WTC11 (cell line): ENCODE results near the gene LOXL1. TPM values are rescaled to one million over a fixed set of nuclear protein-coding genes. Genes with fewer than 3 reads are reported as not detected.

ENCODE experiments used
- ATAC-seq: fragments of 200-7000 bp; cut with Tn5 transposase; 2 replicates; pipeline ENCODE4 v1.10.0; 2021; ENCODE audit warnings: mild to moderate bottlenecking, moderate library complexity
- CTCF ChIA-PET: fragments of 300-600 bp; sonication (Branson Sonifier 250); formaldehyde crosslinking; loops from one replicate; lab custom pipeline; 2021; ENCODE audit warnings: antibody characterized with exemption; lab: Charles Lee
- POLR2A ChIA-PET: fragments of 350-600 bp; sonication (Branson Sonifier 250); formaldehyde crosslinking; loops from one replicate; lab custom pipeline; 2021; ENCODE audit warnings: antibody characterized with exemption; lab: Charles Lee
- DNase-seq: peaks from one replicate; pipeline ENCODE4 v3.0.0; 2021; ENCODE audit warnings: low spot score
- H3K27ac Mint-ChIP-seq: 2 replicates; pipeline ENCODE4 v1.8.0; 2021; ENCODE audit warnings: mixed read lengths
- H3K27me3 Mint-ChIP-seq: 2 replicates; pipeline ENCODE4 v1.8.0; 2021; ENCODE audit warnings: low read depth, mild to moderate bottlenecking, moderate library complexity, mixed read lengths
- H3K36me3 Mint-ChIP-seq: 2 replicates; pipeline ENCODE4 v1.8.0; 2021; ENCODE audit warnings: mixed read lengths
- H3K4me1 Mint-ChIP-seq: 2 replicates; pipeline ENCODE4 v1.8.0; 2022; ENCODE audit warnings: mixed read lengths
- H3K4me3 Mint-ChIP-seq: 2 replicates; pipeline ENCODE4 v1.8.0; 2021; ENCODE audit warnings: mild to moderate bottlenecking, moderate library complexity, mixed read lengths
- H3K9me3 Mint-ChIP-seq: 2 replicates; pipeline ENCODE4 v1.8.0; 2021; ENCODE audit warnings: mixed read lengths
- ARID4B ChIP-seq: sonication (generic); formaldehyde crosslinking; IDR thresholded peaks from 2 replicates; pipeline ENCODE4 v1.8.0; 2023; ENCODE audit warnings: missing genetic modification reagents, mild to moderate bottlenecking, borderline replicate concordance
- E2F5 ChIP-seq: sonication (generic); formaldehyde crosslinking; IDR thresholded peaks from 2 replicates; pipeline ENCODE4 v1.8.1; 2022; ENCODE audit warnings: mild to moderate bottlenecking, moderate library complexity, missing genetic modification reagents
- EMX1 ChIP-seq: fragments of 250-450 bp; sonication (Bioruptor Pico); IDR thresholded peaks from 2 replicates; pipeline ENCODE4 v1.8.0; 2021; ENCODE audit warnings: mild to moderate bottlenecking
- ETV6 ChIP-seq: sonication (generic); formaldehyde crosslinking; IDR thresholded peaks from 2 replicates; pipeline ENCODE4 v1.8.1; 2022; ENCODE audit warnings: mild to moderate bottlenecking, missing genetic modification reagents
- GRHL2 ChIP-seq: fragments of 250-450 bp; sonication (Bioruptor Pico); IDR thresholded peaks from 2 replicates; pipeline ENCODE4 v1.8.0; 2022; ENCODE audit warnings: mild to moderate bottlenecking, moderate library complexity; ENCODE audit not compliant: insufficient replicate concordance, severe bottlenecking
- HMGXB4 ChIP-seq: sonication (generic); formaldehyde crosslinking; IDR thresholded peaks from 2 replicates; pipeline ENCODE4 v1.8.1; 2023; ENCODE audit warnings: mild to moderate bottlenecking, moderate library complexity, missing genetic modification reagents
- NFATC4 ChIP-seq: fragments of 250-450 bp; sonication (Bioruptor Pico); IDR thresholded peaks from 2 replicates; pipeline ENCODE4 v1.9.0; 2021; ENCODE audit warnings: mild to moderate bottlenecking
- NFYB ChIP-seq: sonication (generic); formaldehyde crosslinking; conservative IDR thresholded peaks from 2 replicates; pipeline ENCODE4 v1.8.0; 2022; ENCODE audit warnings: low read depth, missing genetic modification reagents
- PRDM15 ChIP-seq: sonication (generic); formaldehyde crosslinking; IDR thresholded peaks from 2 replicates; pipeline ENCODE4 v1.8.0; 2022; ENCODE audit warnings: missing genetic modification reagents
- PRRX2 ChIP-seq: fragments of 250-450 bp; sonication (Bioruptor Pico); IDR thresholded peaks from 2 replicates; pipeline ENCODE4 v1.8.0; 2021; ENCODE audit warnings: mild to moderate bottlenecking
- TCF7 ChIP-seq: sonication (generic); formaldehyde crosslinking; IDR thresholded peaks from 2 replicates; pipeline ENCODE4 v1.8.0; 2022; ENCODE audit warnings: mild to moderate bottlenecking, low read depth, missing genetic modification reagents, moderate library complexity
- ZNF138 ChIP-seq: sonication (generic); formaldehyde crosslinking; conservative IDR thresholded peaks from 2 replicates; pipeline ENCODE4 v1.8.1; 2022; ENCODE audit warnings: mild to moderate bottlenecking, moderate library complexity, missing genetic modification reagents
- ZNF263 ChIP-seq: sonication (generic); formaldehyde crosslinking; IDR thresholded peaks from 2 replicates; pipeline ENCODE4 v1.8.1; 2022; ENCODE audit warnings: low read depth, mild to moderate bottlenecking, moderate library complexity, missing genetic modification reagents
- ZNF317 ChIP-seq: sonication (generic); formaldehyde crosslinking; IDR thresholded peaks from 2 replicates; pipeline ENCODE4 v1.8.1; 2023; ENCODE audit warnings: low read depth, mild to moderate bottlenecking, moderate library complexity, missing genetic modification reagents, borderline replicate concordance
- ZNF396 ChIP-seq: fragments of 250-450 bp; sonication (Bioruptor Pico); IDR thresholded peaks from 2 replicates; pipeline ENCODE4 v1.8.0; 2021; ENCODE audit warnings: mild to moderate bottlenecking, moderate library complexity, borderline replicate concordance
- total RNA-seq: library from RNA; stranded (reverse); gene quantifications from 3 replicates; pipeline ENCODE4 v1.2.3, GENCODE V29; 2021

Gene LOXL1
- total RNA-seq, 1 experiment from 2014 or later: 10.6 TPM

- Mint-ChIP-seq H3K9me3 (no peaks in the 10 kb centered on the region), H3K4me3 (peak overlapping the region; percentile 68), H3K4me1 (peaks cover 39% of the 10 kb centered on the region), H3K27ac (no peak overlapping the region), H3K27me3 (peaks cover 11% of the 10 kb centered on the region), H3K36me3 (no peaks in the 10 kb centered on the region)
- DNase-seq (no peak), ATAC-seq (no peak)
- ChIA-PET CTCF (interaction anchor here (0.6 to 5.2 kb wide), 33 partner anchors 8 to 492 kb away, joined by 3 to 61 read pairs (median 6); partner anchors contain the start of genes INSYN1, PML, STOML1 and TBC1D21), POLR2A (interaction anchor here (0.6 kb wide), 1 partner anchor 776 kb away, joined by 4 read pairs; no protein-coding TSS in a partner anchor)
- TF ChIP-seq ZNF138 (CRISPR knock-in tag): no peak
- no peak for TF ChIP-seq PRDM15 (CRISPR knock-in tag)
- no peak for TF ChIP-seq TCF7
- TF ChIP-seq E2F5 (CRISPR knock-in tag): no peak
- TF ChIP-seq PRRX2 (CRISPR knock-in tag): no peak
- no peak for TF ChIP-seq NFATC4
- no peak for TF ChIP-seq EMX1 (CRISPR knock-in tag)
- no peak for TF ChIP-seq ZNF317
- no peak for TF ChIP-seq ETV6 (CRISPR knock-in tag)
- TF ChIP-seq HMGXB4 (CRISPR knock-in tag): no peak
- TF ChIP-seq ZNF263 (CRISPR knock-in tag): no peak
- TF ChIP-seq ZNF396 (CRISPR knock-in tag): no peak
Observed at GRCh38 chr15:73928241-73928579, 1.9 kb downstream of the LOXL1 start.

GRCh38 chr15:73928971-73929627 lies 2.8 kb downstream of the LOXL1 start:
- DNase-seq (no peak), ATAC-seq (no peak)
- Mint-ChIP-seq H3K36me3 (no peaks in the 10 kb centered on the region), H3K9me3 (no peaks in the 10 kb centered on the region), H3K4me3 (peak overlapping the region; percentile 27; the same call in 1 of the 2 replicates), H3K27me3 (peaks cover 8% of the 10 kb centered on the region), H3K27ac (no peak overlapping the region), H3K4me1 (peaks cover 30% of the 10 kb centered on the region)
- ChIA-PET CTCF (interaction anchor here (0.5 to 4.6 kb wide), 5 partner anchors 11 to 283 kb away, joined by 3 to 61 read pairs (median 4); no protein-coding TSS in a partner anchor), POLR2A (no interaction called here)
- no peak for TF ChIP-seq ARID4B (CRISPR knock-in tag)
- no peak for TF ChIP-seq NFYB (CRISPR knock-in tag)
- no peak for TF ChIP-seq GRHL2
